ENCODE measurements around the gene TMEM106C. TPM values are rescaled to one million over a fixed set of nuclear protein-coding genes. Genes with fewer than 3 reads are reported as not detected.
"Not testable (repeated sequence)": the region's sequence is repeated elsewhere in the genome, so short reads cannot be mapped to it uniquely, and the experiment has no call there.

TMEM106C gene
- total RNA-seq, 2 donors from 2014 or later = 54.7 to 107 TPM

DNA sequence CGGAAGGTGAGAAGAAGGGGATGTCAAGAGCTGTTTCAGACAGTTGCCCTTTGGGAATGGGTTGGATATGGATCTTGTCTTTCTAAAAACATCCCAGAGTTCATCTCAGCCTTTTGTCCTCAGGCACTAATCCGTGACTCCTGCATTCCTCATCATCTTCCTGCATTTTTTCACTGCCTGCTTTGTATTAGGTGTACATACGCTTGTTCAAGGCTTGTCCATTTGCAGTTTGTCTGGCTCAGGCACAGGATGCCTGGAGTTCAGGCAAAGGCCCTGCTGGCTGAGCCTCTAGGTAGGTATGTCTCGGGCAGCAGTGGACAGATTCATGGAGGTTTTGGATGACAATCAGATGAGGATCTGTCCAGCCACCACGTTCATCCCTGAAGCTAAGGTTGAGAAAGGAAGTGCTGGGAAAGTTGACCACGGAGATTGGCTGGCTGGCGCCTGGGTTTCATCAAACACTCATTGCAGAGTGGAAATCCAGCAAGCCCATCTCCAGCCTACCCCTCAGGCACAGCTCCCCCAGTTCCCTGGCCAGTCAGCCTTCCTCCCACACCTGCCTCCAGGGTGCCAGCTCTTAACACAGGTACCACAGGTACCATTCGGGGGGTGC, 12.4 kb upstream of the TMEM106C start:
- Histone ChIP-seq H3K27me3 (no peaks in the 10 kb centered on the region), H3K36me3 (no peaks in the 10 kb centered on the region), H3K9me3 (no peaks in the 10 kb centered on the region), H3K4me1 (no peaks in the 10 kb centered on the region), H3K27ac (no peak overlapping the region), H3K4me3 (no peak overlapping the region)
- TF ChIP-seq, protein P1, sequence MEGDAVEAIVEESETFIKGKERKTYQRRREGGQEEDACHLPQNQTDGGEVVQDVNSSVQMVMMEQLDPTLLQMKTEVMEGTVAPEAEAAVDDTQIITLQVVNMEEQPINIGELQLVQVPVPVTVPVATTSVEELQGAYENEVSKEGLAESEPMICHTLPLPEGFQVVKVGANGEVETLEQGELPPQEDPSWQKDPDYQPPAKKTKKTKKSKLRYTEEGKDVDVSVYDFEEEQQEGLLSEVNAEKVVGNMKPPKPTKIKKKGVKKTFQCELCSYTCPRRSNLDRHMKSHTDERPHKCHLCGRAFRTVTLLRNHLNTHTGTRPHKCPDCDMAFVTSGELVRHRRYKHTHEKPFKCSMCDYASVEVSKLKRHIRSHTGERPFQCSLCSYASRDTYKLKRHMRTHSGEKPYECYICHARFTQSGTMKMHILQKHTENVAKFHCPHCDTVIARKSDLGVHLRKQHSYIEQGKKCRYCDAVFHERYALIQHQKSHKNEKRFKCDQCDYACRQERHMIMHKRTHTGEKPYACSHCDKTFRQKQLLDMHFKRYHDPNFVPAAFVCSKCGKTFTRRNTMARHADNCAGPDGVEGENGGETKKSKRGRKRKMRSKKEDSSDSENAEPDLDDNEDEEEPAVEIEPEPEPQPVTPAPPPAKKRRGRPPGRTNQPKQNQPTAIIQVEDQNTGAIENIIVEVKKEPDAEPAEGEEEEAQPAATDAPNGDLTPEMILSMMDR (IDR thresholded peaks at IDR 0.05) = no peak
- no peak for DNase-seq (ENCODE audit: low spot score)

DNA sequence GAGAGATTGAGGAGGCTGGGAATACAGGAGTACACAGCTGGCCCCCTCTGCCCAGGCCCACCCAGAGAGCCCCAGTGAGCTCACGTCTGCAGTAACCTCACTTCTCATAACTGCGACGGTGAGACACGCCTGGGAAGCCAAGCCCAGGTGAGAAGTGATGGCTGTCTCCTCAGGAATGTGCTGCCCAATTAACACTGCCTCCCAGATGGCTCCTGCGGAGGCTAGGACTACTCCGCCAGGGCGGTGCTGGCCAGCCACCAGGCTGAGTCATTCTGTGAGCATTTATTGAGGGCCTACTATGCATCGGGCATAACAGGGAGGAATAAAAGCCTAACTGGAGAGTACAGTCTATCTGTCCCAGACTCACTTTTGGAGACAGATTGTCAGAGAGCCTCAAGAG, 9.3 kb upstream of the TMEM106C start:
- Histone ChIP-seq H3K4me1 (no peaks in the 10 kb centered on the region), H3K27ac (no peak overlapping the region), H3K9me3 (no peaks in the 10 kb centered on the region), H3K4me3 (no peak overlapping the region), H3K27me3 (no peaks in the 10 kb centered on the region), H3K36me3 (no peaks in the 10 kb centered on the region)
- TF ChIP-seq, protein P1 (IDR thresholded peaks at IDR 0.05) = no peak
- DNase-seq (ENCODE audit: low spot score) = no peak

DNA sequence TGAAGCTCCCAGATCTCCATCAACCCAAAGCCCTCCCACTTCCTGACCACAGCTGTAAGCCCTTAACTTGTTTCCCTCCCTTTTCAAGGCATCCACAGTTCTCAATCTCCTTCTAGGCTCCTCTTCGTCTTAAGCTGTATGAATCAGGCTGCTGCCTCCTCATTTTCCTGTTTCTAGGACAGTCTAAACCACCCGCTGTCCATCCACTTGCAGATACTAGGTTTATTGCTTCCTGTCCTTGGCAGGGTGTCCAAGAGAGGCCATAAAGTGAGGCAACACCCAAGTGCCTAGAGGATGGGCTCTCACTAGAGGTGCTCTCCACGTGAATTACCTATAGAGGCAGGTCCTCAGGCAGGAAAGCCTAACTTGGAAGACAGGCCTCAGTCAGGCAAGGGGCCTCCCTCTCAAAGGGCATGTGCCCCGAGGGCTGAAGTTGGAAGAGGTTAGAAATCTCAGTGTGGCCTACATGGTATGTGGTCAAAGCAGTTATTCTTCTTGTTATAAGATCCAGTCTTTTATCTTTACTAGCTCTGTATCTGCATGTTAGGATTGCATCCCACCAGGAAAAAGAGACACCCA, 8.8 kb upstream of the TMEM106C start:
- no peaks in the 10 kb centered on the region for H3K27me3 ChIP-seq
- no peaks in the 10 kb centered on the region for H3K9me3 ChIP-seq
- no peak overlapping the region for H3K4me3 ChIP-seq
- no peak for DNase-seq (ENCODE audit: low spot score)
- no peaks in the 10 kb centered on the region for H3K4me1 ChIP-seq
- TF ChIP-seq, protein P1 (IDR thresholded peaks at IDR 0.05) = no peak
- H3K27ac ChIP-seq = no peak overlapping the region
- no peaks in the 10 kb centered on the region for H3K36me3 ChIP-seq

DNA sequence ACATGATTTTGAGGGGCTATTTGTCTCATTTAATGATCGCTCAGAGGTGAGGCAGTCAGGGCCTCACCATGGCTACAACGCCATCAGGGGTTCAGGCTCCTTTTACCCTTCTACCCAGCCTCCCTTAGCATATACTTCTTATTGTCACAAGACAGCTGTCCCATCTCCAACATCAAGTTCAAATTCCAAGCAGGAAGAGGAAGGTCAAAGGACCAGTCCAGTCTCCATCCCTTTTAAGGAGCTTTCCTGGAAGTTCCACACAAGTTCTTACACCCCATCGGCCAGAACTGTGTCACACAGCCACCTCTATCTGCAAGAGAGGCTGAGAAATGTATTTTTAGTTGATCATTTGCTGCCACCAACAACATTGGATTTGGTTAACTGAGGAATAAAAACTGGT, 8.3 kb upstream of the TMEM106C start:
- no peak for DNase-seq (ENCODE audit: low spot score)
- Histone ChIP-seq H3K36me3 (no peaks in the 10 kb centered on the region), H3K4me1 (no peaks in the 10 kb centered on the region), H3K27me3 (no peaks in the 10 kb centered on the region), H3K27ac (no peak overlapping the region), H3K9me3 (no peaks in the 10 kb centered on the region), H3K4me3 (no peak overlapping the region)
- TF ChIP-seq, protein P1 (IDR thresholded peaks at IDR 0.05) = no peak

DNA sequence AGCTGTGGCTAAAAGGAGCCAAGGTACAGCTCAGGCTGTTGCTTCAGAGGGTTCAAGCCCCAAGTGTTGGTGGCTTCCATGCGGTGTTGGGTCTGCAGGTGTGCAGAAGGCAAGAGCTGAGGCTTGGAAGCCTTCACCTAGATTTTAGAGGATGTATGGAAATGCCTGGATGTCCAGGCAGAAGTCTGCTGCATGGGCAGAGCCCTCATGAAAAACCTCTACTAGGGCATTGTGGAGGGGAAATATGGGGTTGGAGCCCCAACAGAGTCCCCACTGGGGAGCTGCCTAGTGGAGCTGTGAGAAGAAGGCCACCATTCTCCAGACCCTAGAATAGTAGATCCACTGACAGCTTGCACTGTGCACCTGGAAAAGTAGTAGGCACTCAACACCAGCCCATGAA, 5.7 kb upstream of the TMEM106C start:
- not testable (repeated sequence) for H3K9me3 ChIP-seq; H3K4me3 ChIP-seq; H3K27ac ChIP-seq; H3K4me1 ChIP-seq; DNase-seq (ENCODE audit: low spot score); H3K27me3 ChIP-seq; H3K36me3 ChIP-seq

DNA sequence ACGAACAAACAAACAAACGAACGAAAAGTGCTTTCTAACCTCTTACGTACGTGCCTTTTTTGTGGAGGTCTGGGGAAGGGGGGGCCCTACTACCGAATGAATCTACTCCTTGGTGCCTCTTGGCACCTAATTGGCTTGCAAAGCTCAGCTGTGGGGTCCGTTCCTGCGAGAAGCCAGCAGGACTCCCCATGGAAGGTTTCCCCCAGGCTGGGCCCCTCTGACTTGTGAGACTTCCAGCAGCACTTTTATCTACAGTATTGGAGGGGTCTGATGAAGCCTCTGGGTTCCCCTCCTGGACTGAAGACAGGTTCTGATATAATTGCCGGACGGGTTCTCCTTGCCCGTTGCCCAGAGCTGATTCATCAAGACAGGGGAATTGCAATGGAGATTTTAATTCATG, 1.2 kb upstream of the TMEM106C start:
- Histone ChIP-seq H3K27me3 (no peaks in the 10 kb centered on the region), H3K36me3 (no peaks in the 10 kb centered on the region), H3K4me1 (peaks cover 0 to 19% of the 10 kb centered on the region in 2 donors), H3K9me3 (no peaks in the 10 kb centered on the region), H3K27ac (no peak overlapping the region), H3K4me3 (no peak overlapping the region)
- no peak for DNase-seq (ENCODE audit: low spot score)
- TF ChIP-seq, protein P1 (IDR thresholded peaks at IDR 0.05) = no peak
